Inferior parietal cortex (tissue), 1 donor: ENCODE results near the gene APCDD1L.

ENCODE experiments used
- DNase-seq: peaks from one replicate; pipeline ENCODE4 v3.0.0-alpha.2; 2016; ENCODE audit errors: extremely low spot score

APCDD1L gene

GRCh38 chr20:58515233-58516212, at the start of gene APCDD1L:
TSS of gene APCDD1L (minus strand) at chr20:58515399. CDS start at chr20:58514707, 692 bp downstream.
- DNase-seq: no peak

- DNase-seq: no peak
Observed at GRCh38 chr20:58559368-58559729, 44.1 kb upstream of the APCDD1L start.

DNA sequence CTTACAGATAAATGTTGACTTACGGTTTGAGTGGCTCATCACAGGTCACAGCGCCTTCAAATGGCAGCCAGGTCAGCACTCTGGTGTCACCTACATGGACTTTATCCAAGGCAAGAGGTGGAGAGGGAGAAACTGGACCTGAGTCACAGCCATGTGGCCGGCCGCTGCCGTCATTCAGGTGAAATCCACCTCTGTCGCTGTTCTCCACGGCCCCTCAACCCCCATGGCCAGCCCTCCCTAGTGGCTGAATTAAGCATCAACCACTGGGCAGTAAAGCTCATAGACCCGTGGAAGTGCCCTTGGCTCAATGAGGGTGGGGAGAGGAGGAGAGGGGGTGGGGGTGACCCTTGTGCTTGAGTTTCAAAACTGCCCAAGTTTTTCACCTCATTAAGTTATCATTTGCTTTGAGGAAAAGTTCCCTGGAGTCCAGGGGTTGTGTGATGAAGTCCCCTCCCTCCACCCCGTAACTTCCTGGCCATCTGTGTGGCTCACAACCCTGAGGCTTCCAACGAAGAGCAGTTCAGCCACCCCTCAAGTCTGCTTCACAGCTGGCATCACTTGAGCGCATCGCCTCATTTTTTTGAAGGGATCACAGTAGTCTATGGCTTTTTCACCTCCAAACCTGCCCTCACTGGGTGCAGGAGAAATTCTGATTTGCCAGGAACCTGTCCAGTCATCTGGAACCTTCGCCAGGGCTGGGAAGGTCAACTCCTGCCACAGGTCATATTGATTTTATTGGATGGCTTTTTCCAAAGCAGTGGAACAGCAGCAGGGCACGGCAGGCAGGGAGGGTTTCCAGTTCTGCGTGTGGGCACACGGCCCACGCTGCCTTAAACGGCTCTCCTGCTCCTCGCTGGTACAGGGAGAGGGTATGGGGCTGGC, 43.5 kb upstream of the APCDD1L start:
- no peak for DNase-seq

DNA sequence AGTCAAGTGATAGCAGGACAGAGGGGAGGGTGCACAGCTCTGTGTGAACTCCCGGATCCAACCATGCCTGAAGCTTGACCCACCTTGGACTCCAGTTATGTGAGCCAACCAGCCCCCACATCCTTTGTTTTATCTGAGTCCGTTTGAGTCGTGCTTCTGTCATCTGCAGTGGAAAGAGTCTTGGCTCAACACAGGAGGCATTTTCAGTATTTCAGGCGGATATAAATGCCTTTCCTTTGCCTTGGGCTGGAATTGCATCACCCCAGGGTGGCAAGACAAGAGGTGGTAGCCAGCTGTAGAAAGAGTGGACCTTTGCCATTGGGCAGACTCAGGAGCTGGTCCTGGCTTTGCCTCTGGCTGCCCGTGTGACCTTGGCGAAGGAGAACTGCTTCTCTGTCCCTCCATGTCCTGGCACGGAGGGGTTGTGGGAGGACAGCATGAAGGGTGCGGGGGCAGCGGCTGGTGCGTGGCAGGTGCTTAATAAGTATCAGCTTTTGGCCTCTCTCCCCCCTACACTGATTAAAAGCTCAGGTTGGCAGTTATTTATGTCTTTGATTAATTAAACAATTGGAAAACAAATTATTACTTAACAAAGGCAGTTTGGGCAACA, 42.6 kb upstream of the APCDD1L start:
- no peak for DNase-seq

- no peak for DNase-seq
Observed at GRCh38 chr20:58556961-58557360, 41.8 kb upstream of the APCDD1L start.

DNA sequence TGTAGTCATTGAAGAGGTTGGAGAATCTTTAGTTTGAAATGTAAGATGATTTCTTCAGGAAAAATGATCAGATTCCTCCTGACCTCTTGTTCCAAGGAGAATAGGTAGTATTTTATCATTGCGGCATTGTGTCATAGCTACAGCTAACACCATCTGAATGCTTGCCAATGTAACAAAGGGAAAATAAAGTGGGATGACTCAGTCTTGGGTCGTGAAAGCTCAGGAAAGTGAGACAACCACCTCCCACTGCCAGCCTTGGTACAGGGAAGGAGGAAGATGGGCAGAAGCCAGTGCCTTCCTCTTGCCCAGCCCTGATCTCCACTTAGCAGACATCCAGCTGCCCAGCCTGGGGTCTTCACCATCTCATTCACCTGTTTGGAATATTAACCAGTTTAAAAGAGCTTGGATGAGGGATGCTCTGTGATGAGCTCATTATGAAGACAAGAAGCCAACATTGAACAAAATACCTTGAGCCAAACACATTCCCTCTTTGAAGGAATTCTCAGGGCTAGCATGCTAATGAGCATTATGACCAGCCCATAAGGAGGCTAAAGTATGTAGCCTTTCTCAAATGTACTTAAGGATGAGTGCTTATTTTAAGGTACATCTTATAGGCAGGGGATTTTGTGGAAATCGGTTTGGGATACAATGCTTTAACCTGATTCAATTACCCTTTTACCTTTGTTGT, 40.0 kb upstream of the APCDD1L start:
- peak; percentile 7 for DNase-seq

DNA sequence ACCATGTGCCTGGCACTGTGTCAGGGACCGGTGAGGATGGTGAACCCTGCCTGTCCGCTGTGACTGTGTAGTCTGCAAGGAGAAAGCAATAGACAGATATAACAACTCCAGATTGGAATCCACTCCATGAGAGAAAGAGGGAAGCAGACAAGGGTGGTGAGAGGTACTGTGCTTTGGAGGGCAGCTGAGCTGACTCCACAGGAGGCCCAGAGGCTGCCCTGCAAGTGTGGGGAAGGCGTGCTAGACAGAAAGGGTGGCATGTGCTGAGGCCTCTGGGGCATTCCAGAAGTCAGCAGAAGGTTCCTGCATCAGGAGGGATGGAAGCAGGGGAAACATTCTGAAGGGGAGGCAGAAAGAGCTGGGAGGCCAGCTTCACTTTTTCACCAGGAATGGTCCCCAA, 39.3 kb upstream of the APCDD1L start:
- DNase-seq: no peak

GRCh38 chr20:58553841-58554240, 38.6 kb upstream of the APCDD1L start:
- no peak for DNase-seq

- no peak for DNase-seq
Observed at GRCh38 chr20:58553166-58553696, 38.0 kb upstream of the APCDD1L start.

DNA sequence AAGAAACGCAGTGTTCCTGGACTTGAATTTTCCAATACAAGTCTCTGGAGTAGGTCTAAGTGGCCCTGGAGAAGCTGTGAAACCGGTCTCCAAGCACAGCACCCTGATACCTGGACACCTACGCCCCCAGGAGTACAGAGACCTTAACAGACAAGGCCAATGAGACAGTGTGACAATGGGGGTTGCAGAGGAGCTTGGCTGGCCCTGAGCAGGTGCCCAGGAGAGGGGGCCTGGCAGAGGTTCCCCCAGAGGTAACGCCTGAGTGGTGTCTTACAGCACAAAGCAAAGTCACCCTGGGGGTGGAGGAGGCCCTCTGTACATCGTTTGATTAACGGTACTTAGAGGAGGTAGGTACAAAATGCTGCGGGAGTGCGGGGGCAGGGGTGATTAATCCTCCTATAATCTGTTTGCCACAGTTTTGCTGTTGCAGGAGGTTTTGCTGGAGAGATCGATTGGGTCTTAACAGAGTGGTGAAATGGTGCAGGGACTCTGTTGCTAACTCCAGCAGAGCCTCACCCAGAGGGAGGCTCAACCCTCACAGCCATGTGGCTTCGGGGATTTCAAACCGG, 37.3 kb upstream of the APCDD1L start:
- DNase-seq: no peak

DNA sequence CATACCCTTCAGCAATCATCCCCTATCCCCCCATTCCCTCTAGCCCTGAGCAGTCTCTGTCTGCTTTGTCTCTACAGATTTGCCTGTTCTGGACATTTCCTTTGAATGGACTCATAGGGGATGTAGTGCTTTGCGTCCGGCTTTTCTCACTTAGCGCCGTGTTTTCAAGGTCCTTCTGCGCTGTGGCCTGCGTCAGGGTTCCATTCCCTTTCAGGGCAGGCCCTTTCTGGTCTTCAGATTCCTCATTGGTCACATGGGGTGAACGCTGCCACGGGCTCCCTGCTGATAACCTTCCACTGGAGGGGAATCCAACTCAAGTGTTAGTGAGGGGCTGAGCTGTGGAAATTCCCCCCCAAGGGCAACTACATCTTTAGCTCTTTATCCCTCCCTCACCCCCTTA, 36.4 kb upstream of the APCDD1L start:
- DNase-seq: no peak

- no peak for DNase-seq
Observed at GRCh38 chr20:58550275-58551059, 35.3 kb upstream of the APCDD1L start.

DNA sequence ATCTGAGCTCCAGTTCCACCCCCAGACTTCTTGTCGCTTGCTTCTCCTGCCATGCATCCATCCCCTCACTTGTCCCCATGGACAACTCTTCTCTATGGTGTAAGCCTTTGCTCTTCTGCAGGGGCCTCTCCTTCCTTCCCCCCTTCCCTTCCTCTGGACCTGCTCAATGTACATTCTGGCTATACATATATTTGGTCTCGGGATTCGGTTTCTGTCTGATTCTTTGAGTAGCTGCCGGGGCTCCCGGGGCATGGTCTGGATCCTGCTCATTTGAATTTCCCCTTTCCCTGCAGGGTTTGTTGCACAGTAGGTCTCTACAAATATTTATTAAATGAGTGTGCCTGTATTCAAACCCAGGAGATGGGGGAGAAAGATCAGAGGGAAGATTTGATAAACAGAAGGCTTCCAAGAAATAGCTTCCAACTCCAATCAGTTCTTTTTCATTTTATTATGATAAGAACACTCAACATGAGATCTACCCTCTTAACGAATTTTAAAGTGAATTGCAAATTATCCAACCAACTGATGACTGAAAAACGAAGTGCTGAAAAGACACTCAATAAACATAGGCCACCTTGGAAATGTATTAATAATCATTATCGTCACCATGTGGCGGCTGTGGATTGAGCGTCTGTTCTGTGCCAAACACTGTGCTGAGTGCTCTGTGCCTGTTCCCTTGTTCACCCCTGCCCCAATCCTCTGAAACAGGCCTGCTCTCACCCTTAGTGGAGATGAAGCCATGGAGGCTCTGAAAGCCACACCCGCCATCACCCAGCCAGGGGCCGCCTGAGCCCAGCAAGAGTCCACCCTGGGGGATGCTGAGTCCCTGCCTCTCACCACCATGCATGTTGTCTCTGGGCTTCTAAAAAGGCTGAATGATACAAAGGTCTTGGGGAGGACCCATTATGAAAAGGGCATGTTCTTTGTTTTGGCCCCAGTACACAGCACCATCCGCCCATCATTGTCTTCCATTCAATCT, 34.3 kb upstream of the APCDD1L start:
- DNase-seq: no peak

DNA sequence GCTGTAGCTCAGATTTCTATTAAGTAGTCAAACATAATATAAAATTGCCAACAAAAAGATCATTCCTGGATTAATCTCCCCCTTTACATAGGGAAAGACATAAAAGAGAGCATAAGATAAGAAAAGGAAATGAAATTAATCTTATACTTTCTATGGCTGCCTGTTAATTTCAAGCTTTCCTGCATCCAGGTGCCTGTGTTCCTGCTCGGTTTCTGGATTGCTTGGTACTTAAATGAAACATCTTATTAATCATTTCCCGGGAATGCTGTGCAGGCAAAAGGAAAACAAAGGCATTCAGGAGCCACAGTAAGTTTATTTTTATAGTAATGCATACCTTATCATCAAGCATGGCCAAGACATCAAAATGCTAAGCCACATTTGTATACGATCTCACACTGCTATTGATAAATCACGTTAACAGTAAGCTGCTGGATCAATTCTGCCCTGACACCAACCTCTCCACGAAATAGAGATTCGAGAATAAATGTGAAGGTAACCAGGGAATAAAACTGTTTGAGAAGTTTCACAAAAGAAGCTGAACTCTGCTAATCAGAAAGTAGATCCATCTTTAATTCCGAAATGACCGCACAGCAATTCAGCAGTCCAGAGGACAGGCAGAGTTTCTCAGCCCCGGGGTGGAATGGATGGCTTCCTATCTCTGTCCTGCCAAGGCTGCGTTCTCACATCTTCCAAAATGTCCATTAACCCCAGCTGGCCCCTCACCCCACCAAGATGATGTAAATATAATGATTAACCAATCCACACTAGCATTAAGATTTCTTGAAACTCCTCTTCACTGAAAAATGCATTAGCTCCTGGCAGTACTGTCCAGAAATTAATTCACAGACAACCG, 32.6 kb upstream of the APCDD1L start:
- no peak for DNase-seq

GRCh38 chr20:58546756-58547622, 31.8 kb upstream of the APCDD1L start:
- DNase-seq: no peak

GRCh38 chr20:58546416-58546711, 31.2 kb upstream of the APCDD1L start:
- no peak for DNase-seq
